HUES48 (cell line): ENCODE results near the gene DGKI.

Experiments used
- H3K27ac ChIP-seq: one replicate; pipeline ENCODE4 v1.7.0; 2013; ENCODE audit warnings: low read depth, low read length, inconsistent platforms
- H3K27me3 ChIP-seq: 2 replicates; pipeline ENCODE4 v1.6.1; 2013; ENCODE audit warnings: mild to moderate bottlenecking, low read length; ENCODE audit not compliant: control insufficient read depth, insufficient read depth
- H3K36me3 ChIP-seq: 2 replicates; pipeline ENCODE4 v1.6.1; 2013; ENCODE audit warnings: low read length; ENCODE audit not compliant: control insufficient read depth, insufficient read depth
- H3K4me1 ChIP-seq: 2 replicates; pipeline ENCODE4 v1.6.1; 2013; ENCODE audit warnings: mild to moderate bottlenecking, low read length; ENCODE audit not compliant: control insufficient read depth, insufficient read depth
- H3K4me3 ChIP-seq: 2 replicates; pipeline ENCODE4 v1.5.1; 2013; ENCODE audit warnings: mild to moderate bottlenecking, low read depth, low read length
- H3K9ac ChIP-seq: 2 replicates; pipeline ENCODE4 v1.6.1; 2013; ENCODE audit warnings: mild to moderate bottlenecking, low read depth, low read length, moderate library complexity
- H3K9me3 ChIP-seq: 2 replicates; pipeline ENCODE4 v1.6.1; 2013; ENCODE audit warnings: low read length; ENCODE audit not compliant: control insufficient read depth, insufficient read depth

The DGKI gene

GRCh38 chr7:137704723-137705122 is 142.1 kb downstream of the DGKI start:
- Histone ChIP-seq H3K4me3 (no peak overlapping the region), H3K4me1 (no peaks in the 10 kb centered on the region), H3K9me3 (no peaks in the 10 kb centered on the region), H3K27me3 (no peaks in the 10 kb centered on the region), H3K9ac (no peak overlapping the region), H3K27ac (no peak overlapping the region), H3K36me3 (no peaks in the 10 kb centered on the region)

GRCh38 chr7:137703291-137704010 is 143.3 kb downstream of the DGKI start:
- H3K4me1 ChIP-seq: no peaks in the 10 kb centered on the region
- H3K4me3 ChIP-seq: no peak overlapping the region
- no peak overlapping the region for H3K9ac ChIP-seq
- H3K9me3 ChIP-seq: no peaks in the 10 kb centered on the region
- no peaks in the 10 kb centered on the region for H3K27me3 ChIP-seq
- no peak overlapping the region for H3K27ac ChIP-seq
- H3K36me3 ChIP-seq: no peaks in the 10 kb centered on the region

- no peak overlapping the region for H3K4me3 ChIP-seq
These were observed 149.8 kb downstream of the DGKI start for GRCh38 chr7:137696988-137697387.

GRCh38 chr7:137696376-137696775 is 150.4 kb downstream of the DGKI start:
- Histone ChIP-seq H3K4me1 (no peaks in the 10 kb centered on the region), H3K9ac (no peak overlapping the region), H3K9me3 (no peaks in the 10 kb centered on the region), H3K27me3 (no peaks in the 10 kb centered on the region), H3K36me3 (no peaks in the 10 kb centered on the region), H3K4me3 (no peak overlapping the region), H3K27ac (no peak overlapping the region)

More at GRCh38 chr7:137696988-137697387, 149.8 kb downstream of the DGKI start:
- Histone ChIP-seq H3K27me3 (no peaks in the 10 kb centered on the region), H3K9ac (no peak overlapping the region), H3K36me3 (no peaks in the 10 kb centered on the region), H3K27ac (no peak overlapping the region), H3K4me1 (no peaks in the 10 kb centered on the region), H3K9me3 (no peaks in the 10 kb centered on the region)

GRCh38 chr7:137695942-137696341 is 150.8 kb downstream of the DGKI start:
- Histone ChIP-seq H3K27ac (no peak overlapping the region), H3K9me3 (no peaks in the 10 kb centered on the region), H3K4me1 (no peaks in the 10 kb centered on the region)

GRCh38 chr7:137695494-137695893 is 151.3 kb downstream of the DGKI start:
- H3K9me3 ChIP-seq: no peaks in the 10 kb centered on the region
- no peaks in the 10 kb centered on the region for H3K27me3 ChIP-seq
- H3K4me3 ChIP-seq: no peak overlapping the region
- no peak overlapping the region for H3K9ac ChIP-seq
- H3K36me3 ChIP-seq: no peaks in the 10 kb centered on the region
- H3K4me1 ChIP-seq: no peaks in the 10 kb centered on the region
- no peak overlapping the region for H3K27ac ChIP-seq

More at GRCh38 chr7:137695942-137696341, 150.8 kb downstream of the DGKI start:
- Histone ChIP-seq H3K4me3 (no peak overlapping the region), H3K9ac (no peak overlapping the region), H3K27me3 (no peaks in the 10 kb centered on the region), H3K36me3 (no peaks in the 10 kb centered on the region)

- no peak overlapping the region for H3K27ac ChIP-seq
- no peaks in the 10 kb centered on the region for H3K27me3 ChIP-seq
These were observed 152.4 kb downstream of the DGKI start for GRCh38 chr7:137694405-137694804.

GRCh38 chr7:137692399-137692798 is 154.4 kb downstream of the DGKI start:
- H3K27me3 ChIP-seq: no peaks in the 10 kb centered on the region
- peaks cover 5% of the 10 kb centered on the region; the same call in 1 of the 2 replicates for H3K4me1 ChIP-seq

More at GRCh38 chr7:137694405-137694804, 152.4 kb downstream of the DGKI start:
- Histone ChIP-seq H3K4me3 (no peak overlapping the region), H3K9me3 (no peaks in the 10 kb centered on the region), H3K9ac (no peak overlapping the region), H3K4me1 (no peaks in the 10 kb centered on the region), H3K36me3 (no peaks in the 10 kb centered on the region)

GRCh38 chr7:137691566-137691965 is 155.2 kb downstream of the DGKI start:
- Histone ChIP-seq H3K9me3 (no peaks in the 10 kb centered on the region), H3K27me3 (no peaks in the 10 kb centered on the region), H3K4me1 (peaks cover 5% of the 10 kb centered on the region; the same call in 1 of the 2 replicates), H3K9ac (no peak overlapping the region), H3K27ac (no peak overlapping the region), H3K4me3 (no peak overlapping the region), H3K36me3 (no peaks in the 10 kb centered on the region)

More at GRCh38 chr7:137692399-137692798, 154.4 kb downstream of the DGKI start:
- Histone ChIP-seq H3K4me3 (no peak overlapping the region), H3K27ac (no peak overlapping the region), H3K9me3 (no peaks in the 10 kb centered on the region), H3K36me3 (no peaks in the 10 kb centered on the region), H3K9ac (no peak overlapping the region)

GRCh38 chr7:137690635-137691034 is 156.1 kb downstream of the DGKI start:
- Histone ChIP-seq H3K4me1 (peaks cover 5% of the 10 kb centered on the region; the same call in 1 of the 2 replicates), H3K27ac (no peak overlapping the region), H3K27me3 (no peaks in the 10 kb centered on the region)

GRCh38 chr7:137689761-137690160 is 157.0 kb downstream of the DGKI start:
- H3K4me1 ChIP-seq: peaks cover 5% of the 10 kb centered on the region; the same call in 1 of the 2 replicates
- H3K9me3 ChIP-seq: no peaks in the 10 kb centered on the region
- H3K27me3 ChIP-seq: no peaks in the 10 kb centered on the region
- H3K27ac ChIP-seq: no peak overlapping the region
- H3K9ac ChIP-seq: no peak overlapping the region
- H3K36me3 ChIP-seq: no peaks in the 10 kb centered on the region
- no peak overlapping the region for H3K4me3 ChIP-seq

More at GRCh38 chr7:137690635-137691034, 156.1 kb downstream of the DGKI start:
- Histone ChIP-seq H3K36me3 (no peaks in the 10 kb centered on the region), H3K9ac (no peak overlapping the region), H3K9me3 (no peaks in the 10 kb centered on the region), H3K4me3 (no peak overlapping the region)
